ENCODE results near the gene NKD1. TPM values are rescaled to one million over a fixed set of nuclear protein-coding genes. Genes with fewer than 3 reads are reported as not detected.

Gene NKD1
- polyA plus RNA-seq, 3 donors = 0.01 TPM; not detected in 2

GRCh38 chr16:50500171-50500874, 47.9 kb upstream of the NKD1 start:
- Histone ChIP-seq H2AFZ (ENCODE audit: insufficient read depth, low read depth, low read length, poor library complexity, severe bottlenecking) (no peak overlapping the region), H3K4me1 (ENCODE audit: control insufficient read depth in 1 of 2, insufficient read depth in 2 of 2, low read length in 2 of 2) (no peaks in the 10 kb centered on the region), H4K20me1 (ENCODE audit: insufficient read depth, low read length) (no peaks in the 10 kb centered on the region), H3K9ac (ENCODE audit: insufficient read depth, low read length, poor library complexity, severe bottlenecking) (no peak overlapping the region), H3K27ac (ENCODE audit: low read depth in 1 of 2, low read length in 2 of 2) (no peak overlapping the region), H3K9me3 (replicated peaks in 1 of 2; ENCODE audit: control insufficient read depth in 1 of 2, insufficient read depth in 1 of 2, low read length in 2 of 2) (peaks cover 0 to 5% of the 10 kb centered on the region in 2 donors), H3K36me3 (replicated peaks in 1 of 2; ENCODE audit: control insufficient read depth in 1 of 2, insufficient read depth in 2 of 2, low read length in 2 of 2) (no peaks in the 10 kb centered on the region), H3K4me3 (replicated peaks in 1 of 3; ENCODE audit: low read depth in 2 of 3, low read length in 3 of 3) (no peak overlapping the region), H3K27me3 (ENCODE audit: control insufficient read depth in 2 of 2, insufficient read depth in 2 of 2, low read length in 2 of 2) (no peaks in the 10 kb centered on the region), H3K4me2 (replicated peaks; ENCODE audit: extremely low read depth, low read length, poor library complexity, severe bottlenecking) (no peak overlapping the region), H3K79me2 (ENCODE audit: insufficient read depth, low read length) (no peaks in the 10 kb centered on the region)
- 87% methylated on average over 6 of the region's 7 CpGs for WGBS (ENCODE audit: insufficient coverage)
- peaks cover 0 to 2% (median 1%) of the 10 kb centered on the region in 3 donors for H3K27me3 Mint-ChIP-seq (ENCODE audit: low read depth in 3 of 3)
- intact Hi-C loops (cut with micrococcal nuclease) = no loop called here
- H3K27ac Mint-ChIP-seq = no peak overlapping the region
- H3K36me3 Mint-ChIP-seq = no peaks in the 10 kb centered on the region
- no peak for TF ChIP-seq CTCF (IDR thresholded peaks at IDR 0.05)
- peaks cover 0 to 4% (median 1%) of the 10 kb centered on the region in 7 donors for H3K9me3 Mint-ChIP-seq
- H3K4me3 Mint-ChIP-seq = no peak overlapping the region
- DNase-seq = no peak
- no peaks in the 10 kb centered on the region for H3K4me1 Mint-ChIP-seq

GRCh38 chr16:50501251-50501650, 46.9 kb upstream of the NKD1 start:
- intact Hi-C loops (cut with micrococcal nuclease) = no loop called here
- Mint-ChIP-seq H3K27ac (no peak overlapping the region), H3K36me3 (no peaks in the 10 kb centered on the region), H3K4me3 (no peak overlapping the region), H3K27me3 (ENCODE audit: low read depth in 3 of 3) (peaks cover 0 to 7% (median 1%) of the 10 kb centered on the region in 3 donors), H3K4me1 (no peaks in the 10 kb centered on the region), H3K9me3 (peaks cover 0 to 4% (median 0%) of the 10 kb centered on the region in 7 donors)
- Histone ChIP-seq H3K4me1 (ENCODE audit: control insufficient read depth in 1 of 2, insufficient read depth in 2 of 2, low read length in 2 of 2) (no peaks in the 10 kb centered on the region), H3K27me3 (ENCODE audit: control insufficient read depth in 2 of 2, insufficient read depth in 2 of 2, low read length in 2 of 2) (no peaks in the 10 kb centered on the region), H3K36me3 (replicated peaks in 1 of 2; ENCODE audit: control insufficient read depth in 1 of 2, insufficient read depth in 2 of 2, low read length in 2 of 2) (no peaks in the 10 kb centered on the region), H4K20me1 (ENCODE audit: insufficient read depth, low read length) (no peaks in the 10 kb centered on the region), H3K9ac (ENCODE audit: insufficient read depth, low read length, poor library complexity, severe bottlenecking) (no peak overlapping the region), H3K9me3 (replicated peaks in 1 of 2; ENCODE audit: control insufficient read depth in 1 of 2, insufficient read depth in 1 of 2, low read length in 2 of 2) (peaks cover 0 to 4% of the 10 kb centered on the region in 2 donors), H2AFZ (ENCODE audit: insufficient read depth, low read depth, low read length, poor library complexity, severe bottlenecking) (no peak overlapping the region), H3K4me2 (replicated peaks; ENCODE audit: extremely low read depth, low read length, poor library complexity, severe bottlenecking) (no peak overlapping the region), H3K79me2 (ENCODE audit: insufficient read depth, low read length) (no peaks in the 10 kb centered on the region), H3K4me3 (replicated peaks in 1 of 3; ENCODE audit: low read depth in 2 of 3, low read length in 3 of 3) (no peak overlapping the region), H3K27ac (ENCODE audit: low read depth in 1 of 2, low read length in 2 of 2) (no peak overlapping the region)
- TF ChIP-seq CTCF (IDR thresholded peaks at IDR 0.05) = no peak
- no CpG with 5 or more reads among the region's 2 CpGs for WGBS (ENCODE audit: insufficient coverage)
- DNase-seq = no peak
